Activated CD4-positive, alpha-beta T cell treated with anti-CD3 and anti-CD28 coated beads, Interleukin-2, amount 50 U/mL, for 4 hours (primary cell): ENCODE results near the gene SMYD3.
"Not testable (repeated sequence)": the region's sequence is repeated elsewhere in the genome, so short reads cannot be mapped to it uniquely, and the experiment has no call there.

Experiments
- DNase-seq, 2 experiments: peaks; one replicate each; pipeline ENCODE4 v3.0.0-alpha.2; 2020

The SMYD3 gene

GRCh38 chr1:246086191-246086590 is 420.9 kb downstream of the SMYD3 start:
- no peak for DNase-seq

DNA sequence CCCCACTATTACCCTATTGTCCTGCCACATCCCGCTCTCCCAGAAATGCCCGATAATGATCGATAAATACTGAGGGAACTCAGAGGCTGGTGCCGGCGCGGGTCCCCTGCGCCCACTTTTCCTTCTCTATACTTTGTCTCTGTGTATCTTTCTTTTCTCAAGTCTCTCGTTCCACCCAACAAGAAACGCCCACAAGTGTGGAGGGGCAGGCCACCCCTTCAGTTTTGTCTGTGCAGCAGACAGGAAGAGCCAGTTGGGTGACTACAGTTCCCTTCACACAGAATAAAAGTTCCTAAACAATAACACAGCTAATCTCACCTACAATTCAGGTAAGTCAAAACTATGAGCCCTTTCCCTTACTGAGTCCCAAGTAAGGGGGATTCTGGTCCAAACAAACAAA is 423.7 kb downstream of the SMYD3 start:
- no peak for DNase-seq

DNA sequence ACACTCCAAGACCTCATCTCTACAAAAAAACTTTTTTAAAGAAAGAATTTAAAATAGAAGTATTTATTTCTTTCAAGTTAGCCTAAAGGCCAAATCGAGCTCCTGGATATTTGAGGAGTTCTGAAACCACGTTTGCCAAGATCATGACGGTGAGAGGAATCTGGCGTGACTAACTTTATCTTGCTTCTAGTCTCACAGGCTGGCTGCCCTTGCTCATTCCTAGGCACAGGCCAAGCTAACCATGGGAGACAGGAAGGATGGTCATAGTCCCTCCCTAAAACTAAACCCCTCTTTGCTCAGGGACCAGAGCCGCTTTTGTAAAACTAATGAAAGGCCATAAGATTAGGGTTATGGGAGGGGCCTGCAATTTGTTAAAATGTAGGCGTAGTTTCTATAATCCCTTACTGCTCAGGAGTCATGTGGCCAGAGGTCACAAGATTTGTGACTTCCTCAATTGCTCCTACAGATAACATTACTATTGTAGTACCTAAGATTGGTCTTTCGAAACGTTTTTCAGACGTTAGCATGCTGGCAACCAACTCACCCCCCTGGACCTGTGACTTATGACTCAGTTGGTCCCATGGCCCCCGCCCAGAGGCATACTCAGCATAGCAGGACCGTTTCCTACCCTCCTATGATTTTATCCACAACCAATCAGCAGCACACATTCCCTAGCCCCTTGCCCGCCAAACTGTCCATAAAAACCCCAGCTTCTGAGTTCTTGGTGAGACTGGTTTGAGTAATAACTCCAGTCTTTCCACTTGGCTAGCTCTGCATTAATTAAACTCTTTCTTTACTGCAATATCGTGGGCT is 425.0 kb downstream of the SMYD3 start:
- no peak for DNase-seq

- no peak for DNase-seq
Observed at GRCh38 chr1:246081138-246081702, 425.9 kb downstream of the SMYD3 start.

GRCh38 chr1:246080031-246080430 is 427.0 kb downstream of the SMYD3 start:
- no peak for DNase-seq

GRCh38 chr1:246078888-246079252 is 428.2 kb downstream of the SMYD3 start:
- DNase-seq = no peak

DNA sequence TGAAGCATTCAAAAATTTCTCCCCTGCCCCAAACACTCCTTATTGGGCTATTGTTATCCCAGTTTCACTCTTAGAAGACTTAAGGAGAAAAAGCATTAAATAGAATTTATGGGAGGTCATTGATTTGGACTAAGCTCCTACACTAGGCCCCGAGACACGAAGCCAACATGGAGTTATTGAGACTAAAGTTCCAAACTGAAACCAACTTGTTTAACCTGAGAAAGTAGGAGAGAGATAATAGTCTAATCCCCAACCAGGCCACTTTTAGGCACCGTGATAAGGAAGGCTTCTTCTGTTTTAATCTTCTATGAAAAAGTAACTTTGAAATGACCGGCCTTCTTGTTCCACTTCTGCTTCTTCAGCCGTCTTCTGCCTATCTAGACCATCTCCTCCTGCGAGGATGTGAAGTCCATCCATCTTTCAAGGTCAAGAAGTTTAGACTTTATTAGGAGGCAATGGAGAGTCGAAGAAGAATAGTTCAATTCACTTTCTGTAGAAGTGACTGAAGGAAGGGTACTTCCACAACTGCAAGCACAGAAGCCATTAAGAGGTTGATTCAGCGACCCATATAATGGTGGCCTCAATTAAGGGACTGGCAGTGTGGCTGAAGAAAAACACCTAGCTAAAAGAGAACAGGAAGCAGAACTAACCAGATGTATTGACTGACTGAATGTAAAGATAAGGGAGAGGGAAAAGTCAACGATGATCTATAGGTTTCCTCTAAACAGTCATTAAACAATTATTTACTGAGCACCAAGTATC is 428.8 kb downstream of the SMYD3 start:
- no peak for DNase-seq

DNA sequence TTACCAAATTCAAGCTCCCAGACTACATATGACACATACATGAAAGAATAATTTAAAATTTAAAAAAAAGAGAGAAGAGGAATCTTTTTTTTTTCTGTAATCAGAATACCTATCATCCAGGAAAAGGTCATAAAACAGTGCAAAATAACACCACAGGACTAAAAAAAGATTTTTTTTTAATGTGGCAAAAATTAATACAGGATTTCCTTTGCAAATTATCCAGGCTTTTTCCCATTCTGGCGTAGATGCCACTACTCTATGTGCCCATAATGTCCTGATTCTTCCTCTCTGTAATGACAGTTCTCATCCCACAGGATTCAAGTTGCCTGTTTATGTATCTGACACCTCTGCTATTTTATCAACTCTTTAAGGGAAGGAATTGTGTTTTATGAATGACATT is 429.6 kb downstream of the SMYD3 start:
- DNase-seq = no peak

GRCh38 chr1:246074421-246074820 is 432.7 kb downstream of the SMYD3 start:
- DNase-seq = no peak

DNA sequence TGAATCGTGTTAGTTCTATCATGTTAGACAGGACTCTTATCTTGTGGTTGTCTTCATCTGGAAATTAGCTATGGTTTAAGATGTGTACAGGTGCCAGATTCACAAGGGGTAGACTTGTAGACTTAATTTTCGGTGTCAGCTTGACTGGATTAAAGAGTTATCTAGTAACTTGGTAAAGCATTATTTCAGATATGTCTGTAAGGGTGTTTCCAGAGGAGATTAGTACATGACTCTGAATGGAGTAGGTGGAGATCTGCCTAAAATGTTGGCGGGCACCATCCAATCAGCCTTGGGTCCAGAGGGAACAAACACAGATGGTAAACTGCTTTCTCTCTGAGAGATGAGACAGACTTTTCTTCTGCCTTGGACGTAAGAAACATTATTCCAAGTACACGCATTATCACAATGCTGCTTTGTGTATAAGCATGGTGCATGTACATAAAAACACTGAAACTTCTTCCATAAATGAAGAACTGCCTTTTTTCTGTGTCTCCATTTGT is 434.6 kb downstream of the SMYD3 start:
- no peak for DNase-seq

DNA sequence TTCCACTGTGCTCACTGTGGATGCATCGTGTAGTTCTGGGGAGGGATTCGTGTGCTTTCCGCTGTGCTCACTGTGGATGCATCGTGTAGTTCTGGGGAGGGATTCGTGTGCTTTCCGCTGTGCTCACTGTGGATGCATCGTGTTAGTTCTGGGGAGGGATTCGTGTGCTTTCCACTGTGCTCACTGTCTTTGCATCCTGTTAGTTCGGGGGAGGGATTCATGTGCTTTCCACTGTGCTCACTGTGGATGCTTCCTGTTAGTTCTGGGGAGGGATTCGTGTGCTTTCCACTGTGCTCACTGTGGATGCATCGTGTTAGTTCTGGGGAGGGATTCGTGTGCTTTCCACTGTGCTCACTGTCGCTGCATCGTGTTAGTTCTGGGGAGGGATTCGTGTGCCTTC is 435.1 kb downstream of the SMYD3 start:
- not testable (repeated sequence) for DNase-seq

GRCh38 chr1:246071561-246071960 is 435.5 kb downstream of the SMYD3 start:
- DNase-seq = not testable (repeated sequence)

DNA sequence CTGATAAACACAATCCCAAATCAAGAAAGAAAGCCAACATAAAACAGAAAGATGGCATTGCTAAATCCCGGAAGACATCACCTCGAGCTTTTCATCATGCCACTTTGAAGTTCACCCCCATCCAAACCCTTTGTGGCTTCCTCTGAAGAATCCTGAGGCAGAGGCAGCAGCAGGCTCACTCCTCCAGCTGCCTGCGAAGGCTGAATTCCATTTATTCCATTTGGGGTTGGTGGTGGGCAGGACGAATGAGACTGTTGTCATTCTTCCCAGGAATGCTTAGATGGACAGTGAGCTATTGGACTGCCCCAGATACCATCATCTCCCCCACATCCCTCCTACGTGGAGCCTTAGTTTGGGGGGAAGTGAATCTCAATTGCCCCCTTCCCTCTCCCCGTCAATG is 437.5 kb downstream of the SMYD3 start:
- no peak for DNase-seq

GRCh38 chr1:246068619-246069509 is 438.2 kb downstream of the SMYD3 start:
- no peak for DNase-seq

DNA sequence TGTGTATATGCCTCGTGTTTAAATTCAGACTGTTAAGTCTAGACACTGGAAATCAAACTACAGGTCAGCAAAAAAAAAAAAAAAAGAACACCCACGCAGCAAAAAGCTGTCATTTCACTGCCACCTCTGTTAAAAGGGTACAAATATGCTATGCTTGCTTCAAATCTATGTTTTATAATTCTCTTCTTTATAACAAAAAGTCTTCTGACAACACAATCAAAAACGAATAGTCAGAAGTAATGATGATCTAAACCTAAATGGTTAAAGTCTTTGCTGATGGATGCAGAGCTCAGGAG is 438.9 kb downstream of the SMYD3 start:
- DNase-seq = no peak

- no peak for DNase-seq
Observed at GRCh38 chr1:246067432-246068216, 439.5 kb downstream of the SMYD3 start.

DNA sequence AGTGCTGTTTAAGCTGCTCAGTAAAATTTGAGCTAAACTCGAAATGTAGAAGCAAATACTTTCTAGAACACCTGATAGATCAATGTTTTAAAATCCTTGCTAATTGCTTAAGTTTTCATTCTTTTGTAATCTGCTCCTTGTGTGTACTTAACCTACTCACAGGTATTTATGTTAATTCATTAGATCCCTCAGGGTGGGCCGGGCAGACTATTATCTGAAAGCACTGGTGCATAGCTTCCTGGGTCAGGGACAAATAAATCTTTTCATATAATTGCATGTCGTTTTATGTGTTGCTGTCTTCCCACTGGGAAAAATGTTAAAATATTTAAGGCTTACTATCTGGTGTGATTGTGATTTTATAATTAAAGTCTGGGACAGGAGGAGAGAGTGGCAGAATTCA is 440.5 kb downstream of the SMYD3 start:
- DNase-seq = no peak

- no peak for DNase-seq
Observed at GRCh38 chr1:246065592-246065991, 441.5 kb downstream of the SMYD3 start.

- DNase-seq = no peak
Observed at GRCh38 chr1:246064891-246065290, 442.2 kb downstream of the SMYD3 start.

GRCh38 chr1:246063013-246063616 is 444.0 kb downstream of the SMYD3 start:
- DNase-seq = no peak

DNA sequence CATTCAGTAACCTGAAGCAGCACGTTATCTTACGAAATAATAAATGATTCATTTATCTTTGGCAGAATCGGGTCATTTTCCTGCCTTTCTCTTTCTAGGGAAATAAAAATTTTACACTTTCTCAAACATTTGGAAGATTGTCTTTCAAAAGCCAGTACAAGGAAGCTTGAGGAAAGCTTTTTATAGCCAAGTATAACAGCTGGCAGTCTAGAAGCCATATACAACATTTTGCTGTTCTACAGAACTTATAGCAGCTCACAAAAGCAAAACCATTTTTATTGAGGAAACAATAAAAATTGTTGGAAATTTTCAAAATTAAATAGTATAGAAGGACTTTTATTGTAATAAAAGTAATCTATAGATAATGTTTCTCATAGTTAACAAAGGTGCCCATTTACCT is 448.6 kb downstream of the SMYD3 start:
- DNase-seq = no peak

DNA sequence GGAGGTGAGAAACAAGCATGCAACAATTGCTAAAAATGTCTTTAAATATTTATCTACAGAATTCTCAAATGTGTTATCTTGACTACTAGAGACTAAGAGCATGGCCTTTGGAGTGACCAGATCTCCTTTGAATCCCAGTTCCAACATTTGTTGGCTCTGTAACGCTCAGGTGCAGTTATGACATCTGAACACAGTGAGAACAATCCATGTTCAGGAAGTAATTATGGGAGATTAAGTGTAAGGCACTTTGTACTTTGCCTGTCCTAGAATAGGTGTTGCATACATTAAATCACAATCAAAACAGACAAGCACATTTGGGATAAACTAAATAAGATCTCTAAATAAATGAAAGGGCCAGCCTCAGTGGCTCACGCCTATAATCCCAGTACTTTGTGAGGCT is 454.5 kb downstream of the SMYD3 start:
- no peak for DNase-seq
